ENCODE data around the gene RGS1.

RGS1 gene

GRCh38 chr1:192554904-192555303 is 20.7 kb upstream of the RGS1 start:
- DNase-seq: no peak

GRCh38 chr1:192555399-192555798 is 20.2 kb upstream of the RGS1 start:
- DNase-seq: no peak

GRCh38 chr1:192557841-192558595 is 17.6 kb upstream of the RGS1 start:
- no peak for DNase-seq

- DNase-seq: no peak
These were observed 16.2 kb upstream of the RGS1 start for GRCh38 chr1:192559115-192560006.

GRCh38 chr1:192561301-192561700 is 14.3 kb upstream of the RGS1 start:
- DNase-seq: no peak

GRCh38 chr1:192563129-192563528 is 12.4 kb upstream of the RGS1 start:
- no peak for DNase-seq

GRCh38 chr1:192564099-192564498 is 11.5 kb upstream of the RGS1 start:
- DNase-seq: no peak

- DNase-seq: no peak
These were observed 9.6 kb upstream of the RGS1 start for GRCh38 chr1:192565946-192566345.

GRCh38 chr1:192566657-192567056 is 8.9 kb upstream of the RGS1 start:
- DNase-seq: peak; percentile 22

- no peak for DNase-seq
These were observed 7.5 kb upstream of the RGS1 start for GRCh38 chr1:192568063-192568462.

GRCh38 chr1:192571668-192572067 is 3.9 kb upstream of the RGS1 start:
- DNase-seq: no peak

- DNase-seq: no peak
These were observed 2.1 kb upstream of the RGS1 start for GRCh38 chr1:192573499-192573898.

- DNase-seq: no peak
These were observed 1.5 kb upstream of the RGS1 start for GRCh38 chr1:192574073-192574472.

GRCh38 chr1:192576190-192577144 is 894 bp downstream of the RGS1 start:
- DNase-seq: no peak

GRCh38 chr1:192577145-192578140 is 1.9 kb downstream of the RGS1 start:
- no peak for DNase-seq

- no peak for DNase-seq
These were observed 2.8 kb downstream of the RGS1 start for GRCh38 chr1:192578144-192578909.

- DNase-seq: no peak
These were observed 3.6 kb downstream of the RGS1 start for GRCh38 chr1:192579010-192579738.

- DNase-seq: peak; percentile 18
These were observed 4.9 kb downstream of the RGS1 start for GRCh38 chr1:192580351-192580962.

- no peak for DNase-seq
These were observed 5.8 kb downstream of the RGS1 start for GRCh38 chr1:192581131-192581927.

Data from stimulated activated CD4-positive, alpha-beta T cell treated with anti-CD3 and anti-CD28 coated beads, Interleukin-4, amount 100 ng/mL, for 24 hours (primary cell).